HEK293 (cell line): ENCODE results near the gene PCLO.

Experiments
- CTCF ChIP-seq: fragments of 450-650 bp; formaldehyde crosslinking; IDR thresholded peaks from 2 replicates; pipeline ENCODE4 v1.5.1; 2016; ENCODE audit warnings: missing biosample characterization, missing genetic modification characterization
- TCF7L2 ChIP-seq: IDR thresholded peaks from 2 replicates; pipeline ENCODE4 v1.6.1; 2011; ENCODE audit warnings: low read depth, mild to moderate bottlenecking, inconsistent platforms, low read length, moderate library complexity, borderline replicate concordance
- ZNF501 ChIP-seq: fragments of 450-650 bp; formaldehyde crosslinking; IDR thresholded peaks from 2 replicates; pipeline ENCODE4 v1.5.1; 2016; ENCODE audit warnings: missing biosample characterization, missing genetic modification characterization
- ZNF600 ChIP-seq: fragments of 450-650 bp; formaldehyde crosslinking; IDR thresholded peaks from 2 replicates; pipeline ENCODE4 v1.5.1; 2016; ENCODE audit warnings: missing biosample characterization, missing genetic modification characterization
- ZNF843 ChIP-seq: fragments of 450-650 bp; formaldehyde crosslinking; IDR thresholded peaks from 2 replicates; pipeline ENCODE4 v1.5.1; 2016; ENCODE audit warnings: missing biosample characterization, missing genetic modification characterization

DNA sequence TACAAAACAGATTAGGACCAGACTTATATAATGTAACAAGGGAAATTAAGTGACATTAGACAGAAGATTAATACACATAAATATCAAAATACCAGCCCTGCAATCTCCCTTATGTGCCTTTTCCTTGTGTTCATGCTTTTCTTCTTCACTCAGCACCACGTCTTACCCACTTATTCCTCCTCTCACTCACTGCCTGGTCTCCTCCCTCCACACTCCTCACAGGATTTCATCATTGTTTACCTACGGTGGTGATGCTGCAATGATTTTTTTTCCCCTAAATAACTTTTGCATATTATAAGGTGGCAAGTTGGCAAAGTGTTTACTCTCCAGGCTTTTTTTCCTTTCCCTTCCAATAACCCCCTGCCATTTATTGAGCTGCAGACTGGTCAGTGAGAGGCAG is 203.2 kb downstream of the PCLO start:
- TF ChIP-seq CTCF (tag by site-specific recombination) (no peak), ZNF843 (tag by site-specific recombination) (no peak), TCF7L2 (no peak), ZNF600 (no peak), ZNF501 (tag by site-specific recombination) (no peak)
